ENCODE data around the gene MOGAT2. TPM values are rescaled to one million over a fixed set of nuclear protein-coding genes. Genes with fewer than 3 reads are reported as not detected.

Gene MOGAT2
- total and polyA plus RNA-seq, 2 experiments from 2014 or later: 2.9 to 3.2 TPM

- Histone ChIP-seq H3K36me3 (replicated peaks; ENCODE audit: insufficient read depth, low read depth) (no peaks in the 10 kb centered on the region), H3K9me3 (ENCODE audit: low read depth) (no peaks in the 10 kb centered on the region), H3K27me3 (no peaks in the 10 kb centered on the region), H4K20me1 (ENCODE audit: insufficient read depth, poor library complexity, severe bottlenecking) (no peaks in the 10 kb centered on the region), H3K4me1 (ENCODE audit: insufficient read depth) (peaks cover 15% of the 10 kb centered on the region), H3K79me2 (no peaks in the 10 kb centered on the region), H3K4me2 (no peak overlapping the region), H2AFZ (no peak overlapping the region), H3K4me3 (no peak overlapping the region), H3K9me2 (replicated peaks; ENCODE audit: insufficient read depth) (no peaks in the 10 kb centered on the region), H3K27ac (peak overlapping the region; percentile 92)
- peak; percentile 57 for DNase-seq (ENCODE audit: low spot score)
- TF ChIP-seq CTCF (IDR thresholded peaks at IDR 0.05; ENCODE audit: poor library complexity) (no peak), EZH2 (IDR thresholded peaks at IDR 0.05; ENCODE audit: borderline replicate concordance) (no peak), EZH2phosphoT487 (IDR thresholded peaks at IDR 0.05; ENCODE audit: low read depth, severe bottlenecking, unreplicated experiment) (no peak)
- 78% methylated on average over 5 of the region's 5 CpGs for WGBS (ENCODE audit: low lambda C conversion rate, missing lambda C conversion rate)
These were observed 15.9 kb downstream of the MOGAT2 start for GRCh38 chr11:75733431-75734107.

GRCh38 chr11:75734491-75735180 lies 17.0 kb downstream of the MOGAT2 start:
- H3K4me1 ChIP-seq (ENCODE audit: insufficient read depth): peaks cover 15% of the 10 kb centered on the region
- H3K27me3 ChIP-seq: no peaks in the 10 kb centered on the region
- no peak overlapping the region for H3K4me3 ChIP-seq
- no peak overlapping the region for H2AFZ ChIP-seq
- no peaks in the 10 kb centered on the region for H4K20me1 ChIP-seq (ENCODE audit: insufficient read depth, poor library complexity, severe bottlenecking)
- H3K9me3 ChIP-seq (ENCODE audit: low read depth): no peaks in the 10 kb centered on the region
- DNase-seq (ENCODE audit: low spot score): peak; percentile 81
- WGBS (ENCODE audit: low lambda C conversion rate, missing lambda C conversion rate): 61% methylated on average over 5 of the region's 5 CpGs
- TF ChIP-seq EZH2phosphoT487 (IDR thresholded peaks at IDR 0.05; ENCODE audit: low read depth, severe bottlenecking, unreplicated experiment): no peak
- TF ChIP-seq CTCF (IDR thresholded peaks at IDR 0.05; ENCODE audit: poor library complexity): no peak
- no peak for TF ChIP-seq EZH2 (IDR thresholded peaks at IDR 0.05; ENCODE audit: borderline replicate concordance)
- no peaks in the 10 kb centered on the region for H3K36me3 ChIP-seq (replicated peaks; ENCODE audit: insufficient read depth, low read depth)
- no peaks in the 10 kb centered on the region for H3K79me2 ChIP-seq
- no peak overlapping the region for H3K4me2 ChIP-seq
- H3K9me2 ChIP-seq (replicated peaks; ENCODE audit: insufficient read depth): no peaks in the 10 kb centered on the region
- H3K27ac ChIP-seq: peak overlapping the region; percentile 92

GRCh38 chr11:75735181-75735845 lies 17.7 kb downstream of the MOGAT2 start:
- H3K79me2 ChIP-seq: no peaks in the 10 kb centered on the region
- no peaks in the 10 kb centered on the region for H3K27me3 ChIP-seq
- 95% methylated on average over 4 of the region's 4 CpGs for WGBS (ENCODE audit: low lambda C conversion rate, missing lambda C conversion rate)
- no peak overlapping the region for H2AFZ ChIP-seq
- no peak overlapping the region for H3K4me3 ChIP-seq
- H3K27ac ChIP-seq: peak overlapping the region; percentile 90
- H3K4me2 ChIP-seq: no peak overlapping the region
- DNase-seq (ENCODE audit: low spot score): no peak
- H3K36me3 ChIP-seq (replicated peaks; ENCODE audit: insufficient read depth, low read depth): no peaks in the 10 kb centered on the region
- no peaks in the 10 kb centered on the region for H4K20me1 ChIP-seq (ENCODE audit: insufficient read depth, poor library complexity, severe bottlenecking)
- H3K9me3 ChIP-seq (ENCODE audit: low read depth): no peaks in the 10 kb centered on the region
- H3K4me1 ChIP-seq (ENCODE audit: insufficient read depth): peaks cover 15% of the 10 kb centered on the region
- TF ChIP-seq EZH2 (IDR thresholded peaks at IDR 0.05; ENCODE audit: borderline replicate concordance) (no peak), EZH2phosphoT487 (IDR thresholded peaks at IDR 0.05; ENCODE audit: low read depth, severe bottlenecking, unreplicated experiment) (no peak), CTCF (IDR thresholded peaks at IDR 0.05; ENCODE audit: poor library complexity) (no peak)
- H3K9me2 ChIP-seq (replicated peaks; ENCODE audit: insufficient read depth): no peaks in the 10 kb centered on the region

All from hepatocyte (in vitro differentiated cells).